Measurements from ENCODE around the gene VPS41.

Gene VPS41

GRCh38 chr7:38881947-38882684 lies 26.9 kb downstream of the VPS41 start:
- no peak for DNase-seq (ENCODE audit: low spot score)
- in situ Hi-C loops (cut with MboI; ENCODE audit: low sequenced_read_pairs, unreplicated experiment), result no loop called here
- TF ChIP-seq CTCF (IDR thresholded peaks at IDR 0.05; ENCODE audit: borderline replicate concordance, control extremely low read depth, extremely low read depth, insufficient read depth, missing control alignments), result no peak

GRCh38 chr7:38881015-38881414 lies 28.0 kb downstream of the VPS41 start:
- TF ChIP-seq CTCF (IDR thresholded peaks at IDR 0.05; ENCODE audit: borderline replicate concordance, control extremely low read depth, extremely low read depth, insufficient read depth, missing control alignments), result no peak
- DNase-seq (ENCODE audit: low spot score), result no peak
- in situ Hi-C loops (cut with MboI; ENCODE audit: low sequenced_read_pairs, unreplicated experiment), result no loop called here

GRCh38 chr7:38880454-38880853 lies 28.5 kb downstream of the VPS41 start:
- TF ChIP-seq CTCF (IDR thresholded peaks at IDR 0.05; ENCODE audit: borderline replicate concordance, control extremely low read depth, extremely low read depth, insufficient read depth, missing control alignments), result no peak
- no peak for DNase-seq (ENCODE audit: low spot score)
- in situ Hi-C loops (cut with MboI; ENCODE audit: low sequenced_read_pairs, unreplicated experiment), result no loop called here

- DNase-seq (ENCODE audit: low spot score), result no peak
- in situ Hi-C loops (cut with MboI; ENCODE audit: low sequenced_read_pairs, unreplicated experiment), result no loop called here
- no peak for TF ChIP-seq CTCF (IDR thresholded peaks at IDR 0.05; ENCODE audit: borderline replicate concordance, control extremely low read depth, extremely low read depth, insufficient read depth, missing control alignments)
Observed at GRCh38 chr7:38880035-38880434, 29.0 kb downstream of the VPS41 start.

GRCh38 chr7:38878694-38879457 lies 30.1 kb downstream of the VPS41 start:
- no peak for TF ChIP-seq CTCF (IDR thresholded peaks at IDR 0.05; ENCODE audit: borderline replicate concordance, control extremely low read depth, extremely low read depth, insufficient read depth, missing control alignments)
- DNase-seq (ENCODE audit: low spot score), result no peak
- in situ Hi-C loops (cut with MboI; ENCODE audit: low sequenced_read_pairs, unreplicated experiment), result no loop called here

- no peak for TF ChIP-seq CTCF (IDR thresholded peaks at IDR 0.05; ENCODE audit: borderline replicate concordance, control extremely low read depth, extremely low read depth, insufficient read depth, missing control alignments)
- in situ Hi-C loops (cut with MboI; ENCODE audit: low sequenced_read_pairs, unreplicated experiment), result no loop called here
- no peak for DNase-seq (ENCODE audit: low spot score)
Observed at GRCh38 chr7:38873433-38873832, 35.6 kb downstream of the VPS41 start.

Data from GM13976 (cell line).